OCI-LY3 (cell line): Measurements from ENCODE around the gene ANKRD13D.

ENCODE experiments used
- H2AFZ ChIP-seq: fragments of 200-600, 300-600 bp; shearing (Covaris generic); 2 replicates; pipeline ENCODE4 v1.6.0; 2014; ENCODE audit warnings: antibody characterized with exemption, low read depth, low read length
- H3K27ac ChIP-seq: fragments of 200-600, 300-600 bp; sonication (generic); 2 replicates; pipeline ENCODE4 v1.5.1; 2014; ENCODE audit warnings: mild to moderate bottlenecking, low read length, moderate library complexity, mixed read lengths
- H3K27me3 ChIP-seq: fragments of 200-600, 300-600 bp; sonication (generic); 2 replicates; pipeline ENCODE4 v1.6.1; 2014; ENCODE audit warnings: low read depth, low read length, mixed read lengths
- H3K36me3 ChIP-seq: fragments of 200-600, 300-600 bp; sonication (generic); replicated peaks from 2 replicates; pipeline ENCODE3; 2014; ENCODE audit warnings: low read depth, low read length, mixed read lengths
- H3K4me1 ChIP-seq: fragments of 300-600, 200-600 bp; sonication (generic); 2 replicates; pipeline ENCODE4 v1.6.1; 2014; ENCODE audit warnings: low read length, mixed read lengths
- H3K4me2 ChIP-seq: fragments of 200-600, 300-600 bp; sonication (generic); 2 replicates; pipeline ENCODE4 v1.6.1; 2014; ENCODE audit warnings: low read length, mixed read lengths
- H3K4me3 ChIP-seq: fragments of 300-600, 200-600 bp; sonication (generic); 2 replicates; pipeline ENCODE4 v1.5.1; 2014; ENCODE audit warnings: antibody characterized with exemption, mild to moderate bottlenecking, low read length, moderate library complexity
- H3K79me2 ChIP-seq: fragments of 300-600, 200-600 bp; shearing (Covaris generic); 2 replicates; pipeline ENCODE4 v1.6.1; 2014; ENCODE audit warnings: mild to moderate bottlenecking, low read length, mixed read lengths
- H3K9ac ChIP-seq: fragments of 300-600, 200-600 bp; shearing (Covaris generic); 2 replicates; pipeline ENCODE4 v1.6.0; 2014; ENCODE audit warnings: mild to moderate bottlenecking, low read length, moderate library complexity
- H3K9me3 ChIP-seq: fragments of 200-600, 300-600 bp; shearing (Covaris generic); 2 replicates; pipeline ENCODE4 v1.6.1; 2014; ENCODE audit warnings: low read length, mixed read lengths; ENCODE audit not compliant: insufficient read depth
- H4K20me1 ChIP-seq: fragments of 200-600, 300-600 bp; sonication (generic); 2 replicates; pipeline ENCODE4 v1.6.1; 2016; ENCODE audit warnings: low read length, mixed read lengths; ENCODE audit not compliant: insufficient read depth
- CTCF ChIP-seq: fragments of 200-600, 300-600 bp; sonication (generic); IDR thresholded peaks from 2 replicates; pipeline ENCODE4 v1.5.1; 2014; ENCODE audit warnings: antibody characterized with exemption, low read length, low read depth
- EZH2phosphoT487 ChIP-seq: fragments of 200-600 bp; shearing (Covaris generic); IDR thresholded peaks from 2 replicates; pipeline ENCODE4 v1.6.1; 2018; ENCODE audit warnings: antibody characterized with exemption, mixed run types, low read depth

The ANKRD13D gene

GRCh38 chr11:67262731-67263675, 26.1 kb upstream of the ANKRD13D start:
- Histone ChIP-seq H3K4me3 (peak overlapping the region; percentile 63), H3K79me2 (peaks cover 17% of the 10 kb centered on the region), H4K20me1 (no peaks in the 10 kb centered on the region), H3K4me2 (peak overlapping the region; percentile 69), H3K36me3 (peaks cover 12% of the 10 kb centered on the region), H3K9me3 (no peaks in the 10 kb centered on the region), H3K27ac (no peak overlapping the region), H3K9ac (peak overlapping the region; percentile 46), H3K4me1 (peaks cover 25% of the 10 kb centered on the region), H3K27me3 (no peaks in the 10 kb centered on the region), H2AFZ (peak overlapping the region; percentile 79)
- TF ChIP-seq EZH2phosphoT487 (no peak), CTCF (peak; percentile 99)

- peaks cover 36% of the 10 kb centered on the region for H3K4me1 ChIP-seq
- TF ChIP-seq CTCF (no peak), EZH2phosphoT487 (no peak)
- no peaks in the 10 kb centered on the region for H3K9me3 ChIP-seq
- peaks cover 9% of the 10 kb centered on the region for H4K20me1 ChIP-seq
- H3K9ac ChIP-seq = no peak overlapping the region
- H3K27me3 ChIP-seq = no peaks in the 10 kb centered on the region
- peaks cover 18% of the 10 kb centered on the region for H3K36me3 ChIP-seq
- no peak overlapping the region for H3K4me3 ChIP-seq
- H3K27ac ChIP-seq = no peak overlapping the region
- no peak overlapping the region for H3K4me2 ChIP-seq
- H3K79me2 ChIP-seq = peaks cover 28% of the 10 kb centered on the region
- no peak overlapping the region for H2AFZ ChIP-seq
These were observed 24.8 kb upstream of the ANKRD13D start for GRCh38 chr11:67264260-67264659.

- Histone ChIP-seq H3K27ac (no peak overlapping the region), H3K4me2 (no peak overlapping the region)
These were observed 24.0 kb upstream of the ANKRD13D start for GRCh38 chr11:67264877-67265632.

More at GRCh38 chr11:67264877-67265632, 24.0 kb upstream of the ANKRD13D start:
- Histone ChIP-seq H3K9ac (no peak overlapping the region), H3K4me1 (peaks cover 44% of the 10 kb centered on the region), H3K79me2 (peaks cover 36% of the 10 kb centered on the region), H3K9me3 (no peaks in the 10 kb centered on the region), H4K20me1 (peaks cover 17% of the 10 kb centered on the region), H3K36me3 (peaks cover 26% of the 10 kb centered on the region), H3K4me3 (no peak overlapping the region), H3K27me3 (no peaks in the 10 kb centered on the region), H2AFZ (no peak overlapping the region)
- no peak for TF ChIP-seq CTCF
- TF ChIP-seq EZH2phosphoT487 = no peak
